Activated naive CD8-positive, alpha-beta T cell (primary cell): ENCODE measurements around the gene KLHDC10.
"Not testable (repeated sequence)": the region's sequence is repeated elsewhere in the genome, so short reads cannot be mapped to it uniquely, and the experiment has no call there.

Source experiments
- H3K27ac Mint-ChIP-seq: one replicate; pipeline ENCODE4 v1.8.0; 2021; ENCODE audit warnings: mixed read lengths
- H3K27me3 Mint-ChIP-seq: one replicate; pipeline ENCODE4 v1.8.0; 2021; ENCODE audit warnings: mixed read lengths
- H3K36me3 Mint-ChIP-seq: one replicate; pipeline ENCODE4 v1.8.0; 2021; ENCODE audit warnings: mixed read lengths
- H3K4me1 Mint-ChIP-seq: one replicate; pipeline ENCODE4 v1.8.0; 2021; ENCODE audit warnings: low read depth, mixed read lengths
- H3K4me3 Mint-ChIP-seq: one replicate; pipeline ENCODE4 v1.8.0; 2021; ENCODE audit warnings: mild to moderate bottlenecking, mixed read lengths
- H3K9me3 Mint-ChIP-seq: one replicate; pipeline ENCODE4 v1.8.0; 2021; ENCODE audit warnings: low read depth, mixed read lengths

Gene KLHDC10

DNA sequence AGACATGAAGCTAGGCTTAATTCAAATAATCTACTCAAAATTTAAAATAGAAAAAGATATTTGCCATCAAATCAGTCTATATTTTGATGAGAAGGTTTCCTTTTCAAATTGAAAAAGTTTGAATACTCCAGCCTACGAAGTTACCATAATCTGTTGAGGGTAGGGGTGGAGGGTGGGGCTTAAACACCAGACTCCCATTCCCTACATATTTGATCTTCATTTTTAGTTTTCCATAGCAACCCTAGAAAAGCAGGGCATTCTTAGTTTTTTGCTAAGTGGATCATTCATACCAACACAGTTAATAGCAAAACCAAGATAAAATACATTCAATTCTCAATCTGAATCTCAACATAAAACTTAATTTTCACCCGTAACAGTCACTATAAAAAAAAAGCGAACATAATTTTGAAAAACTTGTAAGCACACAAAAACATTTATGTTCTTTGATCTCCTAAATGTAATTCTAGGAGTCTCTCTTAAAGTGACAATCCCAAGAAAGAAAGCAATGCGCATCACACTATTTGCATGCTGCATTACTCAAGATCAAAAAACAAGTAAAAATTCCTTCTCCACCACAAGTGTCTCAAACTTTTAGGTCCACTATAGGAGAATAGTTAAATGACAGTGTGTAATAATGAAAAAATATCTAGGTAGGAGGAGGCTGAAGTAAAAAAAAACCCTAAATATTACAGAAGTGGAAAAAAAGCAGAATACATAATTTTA lies 104.1 kb downstream of the KLHDC10 start:
- Mint-ChIP-seq H3K27ac (no peak overlapping the region), H3K36me3 (peaks cover 23% of the 10 kb centered on the region), H3K4me3 (no peak overlapping the region), H3K4me1 (no peaks in the 10 kb centered on the region), H3K9me3 (no peaks in the 10 kb centered on the region), H3K27me3 (no peaks in the 10 kb centered on the region)

DNA sequence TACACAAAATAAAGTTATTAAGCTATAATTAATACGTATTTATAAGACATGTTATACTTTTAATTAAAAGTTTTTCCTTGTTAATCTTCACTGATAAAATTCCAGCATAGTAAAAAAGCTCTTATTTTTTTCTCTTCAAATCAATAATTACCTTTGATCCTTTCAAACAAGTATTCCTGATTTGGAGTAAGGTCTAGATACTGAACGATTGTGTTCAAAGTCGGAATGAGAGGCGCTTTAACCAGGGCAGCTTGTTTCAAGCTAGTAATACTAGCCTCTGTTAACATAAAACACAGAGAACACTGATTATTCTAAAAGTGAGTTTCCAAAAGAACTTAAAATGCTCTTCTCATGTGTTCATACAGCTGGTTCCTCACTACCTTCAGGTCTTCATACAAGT lies 107.9 kb downstream of the KLHDC10 start:
- Mint-ChIP-seq H3K4me1 (peaks cover 17% of the 10 kb centered on the region), H3K27me3 (no peaks in the 10 kb centered on the region), H3K27ac (no peak overlapping the region), H3K36me3 (peaks cover 24% of the 10 kb centered on the region), H3K9me3 (no peaks in the 10 kb centered on the region), H3K4me3 (no peak overlapping the region)

DNA sequence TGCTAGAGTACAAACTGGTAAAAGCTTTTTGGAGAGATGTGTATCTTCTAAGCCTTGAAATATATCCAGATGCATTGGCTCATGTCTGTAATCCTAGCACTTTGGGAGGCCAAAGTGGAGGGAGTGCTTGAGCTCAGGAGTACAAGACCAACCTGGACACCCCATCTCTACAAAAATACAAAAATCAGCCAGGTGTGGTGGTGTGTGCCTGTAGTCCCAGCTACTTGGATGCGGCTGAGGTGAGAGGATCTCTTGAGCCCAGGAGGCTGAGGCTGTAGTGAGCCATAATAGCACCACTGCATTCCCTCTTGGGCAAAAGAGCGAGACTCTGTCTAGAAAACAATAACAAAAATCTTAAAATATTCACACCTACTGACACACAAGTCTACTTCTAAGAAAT lies 109.3 kb downstream of the KLHDC10 start:
- H3K27ac Mint-ChIP-seq: no peak overlapping the region

DNA sequence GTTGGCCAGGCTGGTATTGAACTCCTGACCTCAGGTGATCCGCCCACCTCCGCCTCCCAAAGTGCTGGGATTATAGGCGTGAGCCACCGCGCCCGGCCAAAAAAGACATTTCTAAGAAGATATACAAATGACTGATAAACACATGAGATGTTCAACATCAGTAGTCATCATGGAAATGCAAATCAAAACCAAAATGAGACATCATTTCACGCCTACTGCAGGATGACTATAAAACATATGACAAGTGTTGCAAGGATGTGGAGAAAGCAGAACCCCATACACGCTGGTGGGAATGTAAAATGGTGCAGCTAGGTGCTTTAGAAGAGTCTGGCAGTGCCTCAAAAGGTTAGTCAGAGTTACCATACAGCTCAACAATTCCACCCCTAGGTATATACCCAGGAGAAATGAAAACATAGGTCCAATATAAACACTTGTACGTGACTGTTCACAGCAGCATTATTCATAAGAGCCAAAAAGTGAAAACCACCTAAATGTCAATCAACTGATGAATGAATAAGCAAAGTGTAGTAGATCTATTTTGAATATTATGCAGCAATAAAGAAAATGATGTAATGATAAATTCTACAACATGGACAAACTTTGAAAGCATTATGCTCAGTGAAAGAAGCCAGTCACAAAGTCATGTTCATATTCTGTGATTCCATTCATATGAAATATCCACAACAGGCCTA lies 110.4 kb downstream of the KLHDC10 start:
- Mint-ChIP-seq H3K36me3 (peaks cover 31% of the 10 kb centered on the region), H3K27me3 (no peaks in the 10 kb centered on the region), H3K9me3 (no peaks in the 10 kb centered on the region), H3K4me1 (peaks cover 19% of the 10 kb centered on the region), H3K27ac (peak overlapping the region; percentile 88), H3K4me3 (no peak overlapping the region)

More for the DNA sequence above, 109.3 kb downstream of the KLHDC10 start:
- Mint-ChIP-seq H3K4me3 (no peak overlapping the region), H3K36me3 (peaks cover 27% of the 10 kb centered on the region), H3K4me1 (peaks cover 19% of the 10 kb centered on the region), H3K9me3 (no peaks in the 10 kb centered on the region), H3K27me3 (no peaks in the 10 kb centered on the region)

DNA sequence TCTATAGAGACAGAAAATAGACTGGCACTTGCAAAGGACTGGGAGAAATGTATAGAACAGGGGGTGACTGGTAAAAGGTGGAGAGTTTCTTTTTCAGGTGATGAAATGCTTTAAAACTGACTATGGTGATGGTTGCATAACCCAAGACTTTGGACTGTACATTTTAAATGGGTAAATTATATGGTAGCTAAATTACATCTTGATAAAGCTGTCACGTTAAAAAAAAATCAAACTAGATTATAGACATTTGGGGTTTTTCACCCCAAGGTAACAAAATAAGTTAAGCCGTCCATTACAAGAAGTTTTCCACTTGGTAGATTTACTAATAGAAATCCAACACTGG lies 110.9 kb downstream of the KLHDC10 start:
- no peaks in the 10 kb centered on the region for H3K27me3 Mint-ChIP-seq
- peaks cover 31% of the 10 kb centered on the region for H3K36me3 Mint-ChIP-seq
- H3K27ac Mint-ChIP-seq: peak overlapping the region; percentile 88
- no peak overlapping the region for H3K4me3 Mint-ChIP-seq
- H3K4me1 Mint-ChIP-seq: peaks cover 19% of the 10 kb centered on the region
- H3K9me3 Mint-ChIP-seq: no peaks in the 10 kb centered on the region

DNA sequence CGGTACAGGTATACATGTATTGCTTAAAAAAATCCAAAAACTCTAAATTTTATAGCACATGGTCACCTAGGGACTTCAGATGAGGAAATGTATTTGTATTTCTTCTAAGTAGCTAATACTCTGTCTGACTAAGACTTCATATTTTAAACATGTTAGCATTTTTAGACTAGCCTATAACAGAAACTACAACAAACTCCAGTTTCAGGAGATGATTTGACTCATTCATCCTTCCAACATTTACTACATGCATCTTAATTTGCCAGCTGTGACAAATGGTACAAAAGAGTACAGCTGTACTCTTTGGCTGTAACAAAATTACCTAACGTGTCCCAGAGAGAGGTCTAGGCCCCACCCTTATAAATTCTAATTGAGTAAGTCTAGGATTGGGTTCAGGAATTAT lies 112.7 kb downstream of the KLHDC10 start:
- H3K27ac Mint-ChIP-seq: peak overlapping the region; percentile 64
- H3K36me3 Mint-ChIP-seq: peaks cover 26% of the 10 kb centered on the region
- H3K4me3 Mint-ChIP-seq: no peak overlapping the region
- no peaks in the 10 kb centered on the region for H3K9me3 Mint-ChIP-seq
- H3K27me3 Mint-ChIP-seq: no peaks in the 10 kb centered on the region
- peaks cover 23% of the 10 kb centered on the region for H3K4me1 Mint-ChIP-seq

DNA sequence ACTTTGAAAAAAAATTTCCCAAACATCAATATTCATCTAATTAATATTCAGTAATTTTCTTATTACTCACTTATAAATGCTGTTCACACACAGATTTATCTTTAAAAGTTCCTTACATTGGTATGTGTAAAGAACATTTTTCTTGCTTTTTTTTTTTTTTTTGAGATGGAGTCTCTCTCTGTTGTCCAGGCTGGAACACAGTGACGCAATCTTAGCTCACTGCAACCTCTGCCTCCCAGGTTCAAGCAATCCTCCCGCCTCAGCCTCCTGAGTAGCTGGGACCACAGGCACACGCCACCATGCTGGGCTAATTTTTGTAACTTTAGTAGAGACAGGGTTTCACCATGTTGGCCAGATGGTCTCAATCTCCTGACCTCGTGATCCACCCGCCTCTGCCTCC lies 114.0 kb downstream of the KLHDC10 start:
- H3K4me1 Mint-ChIP-seq: peaks cover 23% of the 10 kb centered on the region
- H3K9me3 Mint-ChIP-seq, H3K4me3 Mint-ChIP-seq, H3K27ac Mint-ChIP-seq, H3K27me3 Mint-ChIP-seq: not testable (repeated sequence)
- peaks cover 25% of the 10 kb centered on the region for H3K36me3 Mint-ChIP-seq
